NCI-H146 (cell line): ENCODE measurements around the gene ATR.
"Not testable (repeated sequence)": the region's sequence is repeated elsewhere in the genome, so short reads cannot be mapped to it uniquely, and the experiment has no call there.

Experiments
- DNase-seq: peaks from one replicate; lab custom pipeline; 2025; lab: John Stamatoyannopoulos, UW

ATR gene

GRCh38 chr3:142595141-142595540 is 16.6 kb upstream of the ATR start:
- no peak for DNase-seq

GRCh38 chr3:142592268-142592667 is 13.7 kb upstream of the ATR start:
- DNase-seq = not testable (repeated sequence)

- no peak for DNase-seq
These were observed 10.2 kb upstream of the ATR start for GRCh38 chr3:142588703-142589102.

GRCh38 chr3:142586803-142587406 is 8.4 kb upstream of the ATR start:
- DNase-seq = peak; percentile 83

- not testable (repeated sequence) for DNase-seq
These were observed 2.5 kb upstream of the ATR start for GRCh38 chr3:142581070-142581469.

- DNase-seq = no peak
These were observed 1.5 kb upstream of the ATR start for GRCh38 chr3:142580061-142580423.

GRCh38 chr3:142577696-142578328 is 721 bp downstream of the ATR start:
- peak; percentile 51 for DNase-seq

- DNase-seq = no peak
These were observed 1.7 kb downstream of the ATR start for GRCh38 chr3:142576792-142577191.

GRCh38 chr3:142574665-142575064 is 3.9 kb downstream of the ATR start:
- DNase-seq = peak; percentile 76

- DNase-seq = not testable (repeated sequence)
These were observed 4.3 kb downstream of the ATR start for GRCh38 chr3:142574223-142574622.

GRCh38 chr3:142569422-142569821 is 9.1 kb downstream of the ATR start:
- DNase-seq = not testable (repeated sequence)

- DNase-seq = peak; percentile 25
These were observed 10.0 kb downstream of the ATR start for GRCh38 chr3:142568393-142569017.

- DNase-seq = no peak
These were observed 12.4 kb downstream of the ATR start for GRCh38 chr3:142566096-142566495.

- DNase-seq = no peak
These were observed 15.0 kb downstream of the ATR start for GRCh38 chr3:142563496-142563997.

- DNase-seq = no peak
These were observed 18.4 kb downstream of the ATR start for GRCh38 chr3:142560118-142560517.

- no peak for DNase-seq
These were observed 24.8 kb downstream of the ATR start for GRCh38 chr3:142553741-142554140.

- not testable (repeated sequence) for DNase-seq
These were observed 26.0 kb downstream of the ATR start for GRCh38 chr3:142552579-142552978.

GRCh38 chr3:142549986-142550385 is 28.5 kb downstream of the ATR start:
- DNase-seq = no peak

- no peak for DNase-seq
These were observed 35.2 kb downstream of the ATR start for GRCh38 chr3:142543307-142543706.

GRCh38 chr3:142542054-142542453 is 36.5 kb downstream of the ATR start:
- DNase-seq = no peak

- no peak for DNase-seq
These were observed 42.0 kb downstream of the ATR start for GRCh38 chr3:142536519-142536918.

GRCh38 chr3:142534543-142534942 is 44.0 kb downstream of the ATR start:
- DNase-seq = no peak

- DNase-seq = no peak
These were observed 48.2 kb downstream of the ATR start for GRCh38 chr3:142530296-142530695.
